Neural progenitor cell (in vitro differentiated cells): ENCODE data around the gene DAP. TPM values are rescaled to one million over a fixed set of nuclear protein-coding genes. Genes with fewer than 3 reads are reported as not detected.

Source experiments
- DNase-seq: peaks from one replicate; pipeline ENCODE4 v3.0.0-alpha.2; 2016; ENCODE audit warnings: low spot score
- H2AFZ ChIP-seq: fragments of 200-600 bp; sonication (generic); replicated peaks from 2 replicates; pipeline ENCODE4 v1.6.1; 2016; ENCODE audit warnings: antibody characterized with exemption
- H3F3A ChIP-seq: fragments of 200-600 bp; sonication (generic); 2 replicates; pipeline ENCODE4 v1.6.1; 2016; ENCODE audit warnings: antibody characterized with exemption, low read depth
- H3K27ac ChIP-seq: fragments of 200-600 bp; sonication (generic); 2 replicates; pipeline ENCODE4 v1.5.1; 2016; ENCODE audit warnings: mild to moderate bottlenecking
- H3K27me3 ChIP-seq: fragments of 200-600 bp; sonication (generic); 2 replicates; pipeline ENCODE4 v1.6.1; 2016; ENCODE audit warnings: mild to moderate bottlenecking, moderate library complexity
- H3K36me3 ChIP-seq: fragments of 200-600 bp; sonication (generic); 2 replicates; pipeline ENCODE4 v1.5.1; 2016
- H3K4me1 ChIP-seq: fragments of 200-600 bp; sonication (generic); 2 replicates; pipeline ENCODE4 v1.6.1; 2016; ENCODE audit warnings: mixed run types
- H3K4me2 ChIP-seq: fragments of 200-600 bp; sonication (generic); 2 replicates; pipeline ENCODE4 v1.6.1; 2016
- H3K4me3 ChIP-seq: fragments of 200-600 bp; sonication (generic); 2 replicates; pipeline ENCODE4 v1.5.1; 2016
- H3K79me2 ChIP-seq: fragments of 200-600 bp; sonication (generic); 2 replicates; pipeline ENCODE4 v1.6.1; 2016; ENCODE audit warnings: low read depth
- H3K9ac ChIP-seq: fragments of 200-600 bp; sonication (generic); 2 replicates; pipeline ENCODE4 v1.6.1; 2016
- H3K9me3 ChIP-seq: fragments of 200-600 bp; sonication (generic); 2 replicates; pipeline ENCODE4 v1.5.1; 2016; ENCODE audit warnings: low read depth
- H4K20me1 ChIP-seq: fragments of 200-600 bp; sonication (generic); 2 replicates; pipeline ENCODE4 v1.6.1; 2016; ENCODE audit warnings: low read depth
- H3K27ac Mint-ChIP-seq: 3 replicates; pipeline ENCODE4 v1.8.0; 2021; ENCODE audit warnings: mixed read lengths
- H3K27me3 Mint-ChIP-seq: 2 replicates; pipeline ENCODE4 v1.8.0; 2022; ENCODE audit warnings: low read depth, mild to moderate bottlenecking, inconsistent platforms, moderate library complexity, mixed read lengths; ENCODE audit not compliant: insufficient read depth
- H3K36me3 Mint-ChIP-seq: 3 replicates; pipeline ENCODE4 v1.8.0; 2021; ENCODE audit warnings: mixed read lengths
- H3K4me1 Mint-ChIP-seq: 3 replicates; pipeline ENCODE4 v1.8.0; 2021; ENCODE audit warnings: mixed read lengths
- H3K4me3 Mint-ChIP-seq: 3 replicates; pipeline ENCODE4 v1.8.0; 2021; ENCODE audit warnings: mild to moderate bottlenecking, moderate library complexity, mixed read lengths
- H3K9me3 Mint-ChIP-seq: 3 replicates; pipeline ENCODE4 v1.8.0; 2020; ENCODE audit warnings: mixed read lengths
- EZH2 ChIP-seq: fragments of 200-600 bp; sonication (generic); IDR thresholded peaks from 2 replicates; pipeline ENCODE4 v1.6.1; 2017; ENCODE audit warnings: antibody characterized with exemption, mild to moderate bottlenecking, moderate library complexity
- EZH2phosphoT487 ChIP-seq: fragments of 200-600 bp; sonication (generic); IDR thresholded peaks from 2 replicates; pipeline ENCODE4 v1.6.1; 2017; ENCODE audit warnings: antibody characterized with exemption
- total RNA-seq: library from RNA; depleted of rRNA; stranded (reverse); fragments of >200 nt; gene quantifications from 2 replicates; pipeline ENCODE4 v1.2.3, GENCODE V29; 2015; ENCODE audit warnings: low replicate concordance
- TF ChIP-seq, protein P1 (sequence below): fragments of 200-600 bp; sonication (generic); IDR thresholded peaks from 2 replicates; pipeline ENCODE4 v1.5.1; 2017; ENCODE audit warnings: antibody characterized with exemption, mild to moderate bottlenecking

The DAP gene
- total RNA-seq, 1 donor from 2014 or later: 12.2 TPM

DNA sequence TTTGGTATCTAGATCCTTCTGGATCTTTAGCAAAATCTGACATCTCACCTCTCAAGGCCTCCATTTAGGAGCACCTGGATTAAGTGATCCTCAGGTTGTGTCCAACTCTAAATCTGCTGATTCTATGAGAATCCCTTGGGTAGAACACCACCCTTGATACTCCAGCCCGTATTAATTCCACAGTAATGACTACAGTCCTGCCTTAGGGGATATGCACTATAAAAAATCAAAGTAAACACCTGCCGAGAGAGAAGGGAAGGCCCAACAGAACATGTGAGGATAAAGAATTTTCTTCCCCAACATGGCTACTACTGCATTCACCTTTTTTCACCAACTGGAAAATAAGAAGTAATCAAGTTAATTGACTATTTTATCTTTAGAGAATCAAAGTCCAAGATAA, 27.6 kb downstream of the DAP start:
- no peak overlapping the region for H3K27ac ChIP-seq
- TF ChIP-seq EZH2phosphoT487: no peak
- TF ChIP-seq, protein P1, sequence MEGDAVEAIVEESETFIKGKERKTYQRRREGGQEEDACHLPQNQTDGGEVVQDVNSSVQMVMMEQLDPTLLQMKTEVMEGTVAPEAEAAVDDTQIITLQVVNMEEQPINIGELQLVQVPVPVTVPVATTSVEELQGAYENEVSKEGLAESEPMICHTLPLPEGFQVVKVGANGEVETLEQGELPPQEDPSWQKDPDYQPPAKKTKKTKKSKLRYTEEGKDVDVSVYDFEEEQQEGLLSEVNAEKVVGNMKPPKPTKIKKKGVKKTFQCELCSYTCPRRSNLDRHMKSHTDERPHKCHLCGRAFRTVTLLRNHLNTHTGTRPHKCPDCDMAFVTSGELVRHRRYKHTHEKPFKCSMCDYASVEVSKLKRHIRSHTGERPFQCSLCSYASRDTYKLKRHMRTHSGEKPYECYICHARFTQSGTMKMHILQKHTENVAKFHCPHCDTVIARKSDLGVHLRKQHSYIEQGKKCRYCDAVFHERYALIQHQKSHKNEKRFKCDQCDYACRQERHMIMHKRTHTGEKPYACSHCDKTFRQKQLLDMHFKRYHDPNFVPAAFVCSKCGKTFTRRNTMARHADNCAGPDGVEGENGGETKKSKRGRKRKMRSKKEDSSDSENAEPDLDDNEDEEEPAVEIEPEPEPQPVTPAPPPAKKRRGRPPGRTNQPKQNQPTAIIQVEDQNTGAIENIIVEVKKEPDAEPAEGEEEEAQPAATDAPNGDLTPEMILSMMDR: no peak
- no peak for TF ChIP-seq EZH2
- H4K20me1 ChIP-seq: no peaks in the 10 kb centered on the region
- no peaks in the 10 kb centered on the region for H3K27me3 ChIP-seq
- no peak overlapping the region for H2AFZ ChIP-seq
- Mint-ChIP-seq H3K4me1 (no peaks in the 10 kb centered on the region), H3K9me3 (peaks cover under 1% of the 10 kb centered on the region), H3K4me3 (no peak overlapping the region), H3K36me3 (peaks cover 35% of the 10 kb centered on the region), H3K27me3 (peaks cover 2% of the 10 kb centered on the region), H3K27ac (no peak overlapping the region)
- H3K9ac ChIP-seq: no peak overlapping the region
- no peaks in the 10 kb centered on the region for H3K79me2 ChIP-seq
- H3K9me3 ChIP-seq: no peaks in the 10 kb centered on the region
- H3K4me3 ChIP-seq: no peak overlapping the region
- DNase-seq: no peak
- no peaks in the 10 kb centered on the region for H3K36me3 ChIP-seq
- no peak overlapping the region for H3K4me2 ChIP-seq
- H3K4me1 ChIP-seq: no peaks in the 10 kb centered on the region
- peaks cover 8% of the 10 kb centered on the region for H3F3A ChIP-seq

- Mint-ChIP-seq H3K4me3 (peak overlapping the region; percentile 10), H3K27ac (no peak overlapping the region), H3K27me3 (peaks cover 2% of the 10 kb centered on the region), H3K9me3 (no peaks in the 10 kb centered on the region), H3K36me3 (peaks cover 28% of the 10 kb centered on the region), H3K4me1 (no peaks in the 10 kb centered on the region)
- Histone ChIP-seq H2AFZ (no peak overlapping the region), H4K20me1 (no peaks in the 10 kb centered on the region), H3K36me3 (no peaks in the 10 kb centered on the region), H3K4me1 (no peaks in the 10 kb centered on the region), H3K27me3 (no peaks in the 10 kb centered on the region), H3F3A (peaks cover 8% of the 10 kb centered on the region), H3K4me2 (no peak overlapping the region), H3K9me3 (no peaks in the 10 kb centered on the region), H3K27ac (no peak overlapping the region), H3K9ac (no peak overlapping the region), H3K79me2 (no peaks in the 10 kb centered on the region), H3K4me3 (no peak overlapping the region)
- no peak for DNase-seq
- TF ChIP-seq EZH2 (no peak), EZH2phosphoT487 (no peak)
- TF ChIP-seq, protein P1: no peak
These were observed 29.1 kb downstream of the DAP start for GRCh38 chr5:10731913-10732312.

DNA sequence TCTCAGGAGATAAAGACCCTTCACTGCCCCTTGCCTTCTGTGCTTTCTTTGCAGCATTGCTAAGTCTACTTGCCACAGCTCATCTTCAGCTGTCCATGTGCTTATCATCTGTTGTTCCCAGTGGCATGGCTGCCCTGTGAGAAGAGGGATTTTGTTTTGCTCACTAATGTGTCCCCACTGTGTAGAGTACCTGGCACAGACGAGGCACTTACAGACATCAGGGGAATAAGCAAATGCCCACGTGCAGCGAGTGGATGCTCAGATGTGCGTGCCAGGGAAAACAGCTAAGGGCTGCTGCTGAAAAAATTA, 31.0 kb downstream of the DAP start:
- H2AFZ ChIP-seq: no peak overlapping the region
- H3K9me3 Mint-ChIP-seq: no peaks in the 10 kb centered on the region
- no peak overlapping the region for H3K4me3 Mint-ChIP-seq
- H4K20me1 ChIP-seq: no peaks in the 10 kb centered on the region
- no peak overlapping the region for H3K9ac ChIP-seq
- H3K4me1 ChIP-seq: no peaks in the 10 kb centered on the region
- H3F3A ChIP-seq: peaks cover 8% of the 10 kb centered on the region
- H3K36me3 ChIP-seq: no peaks in the 10 kb centered on the region
- peak overlapping the region; percentile 38 for H3K27ac Mint-ChIP-seq
- peaks cover 28% of the 10 kb centered on the region for H3K36me3 Mint-ChIP-seq
- DNase-seq: no peak
- no peaks in the 10 kb centered on the region for H3K4me1 Mint-ChIP-seq
- TF ChIP-seq EZH2: no peak
- TF ChIP-seq EZH2phosphoT487: no peak
- TF ChIP-seq, protein P1: no peak
- no peak overlapping the region for H3K27ac ChIP-seq
- H3K9me3 ChIP-seq: no peaks in the 10 kb centered on the region
- no peak overlapping the region for H3K4me2 ChIP-seq
- H3K4me3 ChIP-seq: no peak overlapping the region
- H3K79me2 ChIP-seq: no peaks in the 10 kb centered on the region
- H3K27me3 Mint-ChIP-seq: peaks cover 2% of the 10 kb centered on the region
- H3K27me3 ChIP-seq: no peaks in the 10 kb centered on the region
